A673 (cell line): ENCODE measurements around the gene NLK. TPM values are rescaled to one million over a fixed set of nuclear protein-coding genes. Genes with fewer than 3 reads are reported as not detected.
"Not testable (repeated sequence)": the region's sequence is repeated elsewhere in the genome, so short reads cannot be mapped to it uniquely, and the experiment has no call there.

ENCODE experiments used
- BruUV-seq: library from RNA; stranded (reverse); fragments of 400-500 nt; replicated peaks from 2 replicates; lab custom pipeline; 2021; lab: Mats Ljungman, UMichigan
- CTCF ChIA-PET: fragments of 300-600 bp; sonication (Branson Sonifier 250); formaldehyde crosslinking; loops from one replicate; lab custom pipeline; 2022; ENCODE audit warnings: antibody characterized with exemption; lab: Charles Lee
- POLR2A ChIA-PET: fragments of 300-600 bp; sonication (Branson Sonifier 250); formaldehyde crosslinking; loops from one replicate; lab custom pipeline; 2022; ENCODE audit warnings: antibody characterized with exemption; ENCODE audit not compliant: low non-redundant PET; lab: Charles Lee
- DNase-seq: peaks from one replicate; pipeline ENCODE4 v3.0.0-alpha.2; 2015; ENCODE audit warnings: low spot score
- H3K27ac ChIP-seq: fragments of 200-600 bp; sonication (generic); 2 replicates; pipeline ENCODE4 v1.5.1; 2016; ENCODE audit warnings: mixed run types, low read depth, mild to moderate bottlenecking, mixed read lengths, antibody characterized with exemption, low read length; ENCODE audit not compliant: poor library complexity, severe bottlenecking
- H3K27me3 ChIP-seq: fragments of 200-600 bp; sonication (generic); replicated peaks from 2 replicates; pipeline ENCODE4 v1.6.1; 2017; ENCODE audit warnings: mixed run types, low read depth, mild to moderate bottlenecking, mixed read lengths, antibody characterized with exemption, low read length; ENCODE audit not compliant: insufficient read depth, poor library complexity
- H3K36me3 ChIP-seq: fragments of 200-600 bp; sonication (generic); 2 replicates; pipeline ENCODE4 v1.6.1; 2016; ENCODE audit warnings: mixed run types, mild to moderate bottlenecking, mixed read lengths, antibody characterized with exemption, low read length; ENCODE audit not compliant: insufficient read depth, poor library complexity, severe bottlenecking
- H3K4me1 ChIP-seq: fragments of 200-600 bp; sonication (generic); 2 replicates; pipeline ENCODE4 v1.6.1; 2017; ENCODE audit warnings: mixed run types, mild to moderate bottlenecking, mixed read lengths, antibody characterized with exemption, low read length; ENCODE audit not compliant: insufficient read depth, poor library complexity, severe bottlenecking
- H3K4me3 ChIP-seq: fragments of 200-600 bp; sonication (generic); 2 replicates; pipeline ENCODE4 v1.5.1; 2016; ENCODE audit warnings: low read depth, mixed run types, mild to moderate bottlenecking, mixed read lengths, low read length; ENCODE audit not compliant: poor library complexity, severe bottlenecking
- H3K9me3 ChIP-seq: fragments of 200-600 bp; sonication (generic); 2 replicates; pipeline ENCODE4 v1.6.1; 2016; ENCODE audit warnings: mixed run types, low read depth, mild to moderate bottlenecking, mixed read lengths, antibody characterized with exemption, low read length; ENCODE audit not compliant: poor library complexity, severe bottlenecking
- EZH2 ChIP-seq: fragments of 200-600 bp; sonication (generic); IDR thresholded peaks from 2 replicates; pipeline ENCODE4 v1.6.1; 2017; ENCODE audit warnings: borderline replicate concordance, low read depth, mild to moderate bottlenecking, mixed read lengths, antibody characterized with exemption, low read length; ENCODE audit not compliant: poor library complexity, severe bottlenecking
- intact Hi-C: fragments of 100-400 bp; cut with micrococcal nuclease; formaldehyde crosslinking; loops from one replicate; pipeline ENCODE4 v1.10.0; 2022; ENCODE audit not compliant: unreplicated experiment
- total RNA-seq: library from RNA; stranded (reverse); gene quantifications from 2 replicates; pipeline ENCODE4 v1.2.3, GENCODE V29; 2021
- TF ChIP-seq, protein P1 (sequence below): fragments of 300-800, 200-600 bp; sonication (generic); conservative IDR thresholded peaks from 2 replicates; pipeline ENCODE4 v1.5.1; 2017; ENCODE audit warnings: low read depth, mild to moderate bottlenecking, antibody characterized with exemption, low read length, moderate library complexity, mixed read lengths

The NLK gene
- total RNA-seq, 1 experiment from 2014 or later: 23.8 TPM

DNA sequence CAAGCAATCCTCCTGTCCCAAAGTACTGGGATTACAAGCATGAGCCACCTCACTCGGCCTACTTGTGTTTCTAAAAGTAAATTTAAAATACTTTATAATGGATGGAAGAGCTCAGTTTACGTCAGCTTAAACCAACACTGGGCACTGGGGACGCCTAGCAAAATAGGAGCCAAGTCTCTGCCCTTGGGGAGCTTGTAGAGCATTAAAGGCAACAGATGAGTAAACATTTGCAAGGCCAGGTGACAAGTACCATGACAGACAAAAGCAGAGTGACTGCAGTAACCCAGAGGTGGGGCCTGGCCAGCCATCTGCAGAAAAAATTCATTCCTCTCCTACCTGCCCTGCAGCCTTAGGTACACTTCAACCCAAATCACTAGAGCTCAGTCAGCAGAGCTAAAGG is 12.1 kb upstream of the NLK start:
- Histone ChIP-seq H3K27ac (no peak overlapping the region), H3K36me3 (no peaks in the 10 kb centered on the region), H3K9me3 (no peaks in the 10 kb centered on the region), H3K27me3 (no peaks in the 10 kb centered on the region), H3K4me1 (peaks cover 22% of the 10 kb centered on the region), H3K4me3 (no peak overlapping the region)
- POLR2A ChIA-PET: no interaction called here
- TF ChIP-seq, protein P1, sequence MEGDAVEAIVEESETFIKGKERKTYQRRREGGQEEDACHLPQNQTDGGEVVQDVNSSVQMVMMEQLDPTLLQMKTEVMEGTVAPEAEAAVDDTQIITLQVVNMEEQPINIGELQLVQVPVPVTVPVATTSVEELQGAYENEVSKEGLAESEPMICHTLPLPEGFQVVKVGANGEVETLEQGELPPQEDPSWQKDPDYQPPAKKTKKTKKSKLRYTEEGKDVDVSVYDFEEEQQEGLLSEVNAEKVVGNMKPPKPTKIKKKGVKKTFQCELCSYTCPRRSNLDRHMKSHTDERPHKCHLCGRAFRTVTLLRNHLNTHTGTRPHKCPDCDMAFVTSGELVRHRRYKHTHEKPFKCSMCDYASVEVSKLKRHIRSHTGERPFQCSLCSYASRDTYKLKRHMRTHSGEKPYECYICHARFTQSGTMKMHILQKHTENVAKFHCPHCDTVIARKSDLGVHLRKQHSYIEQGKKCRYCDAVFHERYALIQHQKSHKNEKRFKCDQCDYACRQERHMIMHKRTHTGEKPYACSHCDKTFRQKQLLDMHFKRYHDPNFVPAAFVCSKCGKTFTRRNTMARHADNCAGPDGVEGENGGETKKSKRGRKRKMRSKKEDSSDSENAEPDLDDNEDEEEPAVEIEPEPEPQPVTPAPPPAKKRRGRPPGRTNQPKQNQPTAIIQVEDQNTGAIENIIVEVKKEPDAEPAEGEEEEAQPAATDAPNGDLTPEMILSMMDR: no peak
- TF ChIP-seq EZH2: no peak
- no TSS peak for BruUV-seq
- intact Hi-C loops: no loop called here
- DNase-seq: no peak
- CTCF ChIA-PET: interaction anchor here (0.6 kb wide), 1 partner anchor 215 kb away, joined by 3 read pairs; no protein-coding TSS in a partner anchor

DNA sequence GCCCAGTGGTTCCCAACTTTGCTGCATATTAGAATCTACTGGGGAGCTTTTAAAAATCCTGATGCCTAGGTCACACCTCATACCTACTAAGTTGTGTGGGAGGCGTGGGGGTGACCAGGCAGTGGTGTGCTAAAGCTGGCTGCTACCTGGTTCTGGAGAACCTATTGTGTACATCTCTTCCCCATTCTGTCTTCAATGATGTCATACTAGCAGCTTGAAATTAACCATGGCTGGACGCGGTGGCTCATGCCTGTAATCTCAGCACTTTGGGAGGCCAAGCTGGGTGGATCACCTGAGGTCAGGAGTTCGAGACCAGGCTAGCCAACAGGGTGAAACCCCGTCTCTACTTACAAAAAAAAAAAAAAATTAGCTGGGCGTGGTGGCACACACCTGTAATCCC is 11.3 kb upstream of the NLK start:
- no peaks in the 10 kb centered on the region for H3K9me3 ChIP-seq
- H3K4me1 ChIP-seq: peaks cover 22% of the 10 kb centered on the region
- no TSS peak for BruUV-seq
- TF ChIP-seq, protein P1: no peak
- TF ChIP-seq EZH2: no peak
- no peak for DNase-seq
- no peak overlapping the region for H3K4me3 ChIP-seq
- H3K27ac ChIP-seq: no peak overlapping the region
- CTCF ChIA-PET: no interaction called here
- intact Hi-C loops: no loop called here
- POLR2A ChIA-PET: no interaction called here
- no peaks in the 10 kb centered on the region for H3K36me3 ChIP-seq
- H3K27me3 ChIP-seq: no peaks in the 10 kb centered on the region

DNA sequence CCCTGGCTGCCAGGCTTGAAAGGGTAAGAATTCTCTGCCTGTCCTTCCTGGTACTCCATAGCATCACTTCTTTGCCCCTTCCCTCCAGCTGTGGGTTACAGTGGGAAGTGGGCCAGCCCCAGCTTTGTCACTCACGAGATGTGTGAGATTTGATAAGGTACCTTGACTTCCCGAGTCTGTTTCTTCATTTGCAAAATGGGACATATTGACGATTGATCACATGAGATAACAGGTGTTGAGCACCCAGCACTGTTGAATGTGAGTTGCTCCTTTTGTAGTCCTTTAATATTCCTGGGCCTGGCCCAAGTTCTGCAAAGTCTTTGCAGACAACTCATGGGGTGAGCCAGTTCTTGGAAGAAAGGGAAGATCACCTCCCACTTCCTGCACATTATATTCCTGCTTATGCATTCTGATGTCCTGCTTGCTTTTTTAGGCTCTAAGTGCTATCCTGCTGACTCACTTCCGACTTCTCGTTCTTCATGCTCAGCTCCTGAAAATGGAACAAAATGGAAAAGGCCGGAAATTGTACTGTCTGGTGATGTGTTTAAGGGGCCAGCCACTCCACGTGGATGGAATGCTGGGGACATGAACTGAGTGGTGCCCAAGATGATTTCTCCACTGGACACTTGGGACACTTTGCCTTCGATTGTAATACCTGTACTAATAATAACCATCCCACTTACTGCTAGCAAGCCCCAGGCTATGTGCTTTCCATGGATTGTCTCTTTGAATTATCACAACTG is 8.3 kb upstream of the NLK start:
- Histone ChIP-seq H3K27me3 (no peaks in the 10 kb centered on the region), H3K4me3 (no peak overlapping the region), H3K36me3 (no peaks in the 10 kb centered on the region), H3K27ac (peak overlapping the region; percentile 91), H3K9me3 (no peaks in the 10 kb centered on the region), H3K4me1 (peaks cover 22% of the 10 kb centered on the region)
- peak; percentile 98 for DNase-seq
- ChIA-PET POLR2A (interaction anchor here (0.6 kb wide), 1 partner anchor 87 kb away, joined by 5 read pairs; no protein-coding TSS in a partner anchor), CTCF (no interaction called here)
- intact Hi-C loops: no loop called here
- TF ChIP-seq EZH2: no peak
- TF ChIP-seq, protein P1: no peak
- BruUV-seq: no TSS peak

DNA sequence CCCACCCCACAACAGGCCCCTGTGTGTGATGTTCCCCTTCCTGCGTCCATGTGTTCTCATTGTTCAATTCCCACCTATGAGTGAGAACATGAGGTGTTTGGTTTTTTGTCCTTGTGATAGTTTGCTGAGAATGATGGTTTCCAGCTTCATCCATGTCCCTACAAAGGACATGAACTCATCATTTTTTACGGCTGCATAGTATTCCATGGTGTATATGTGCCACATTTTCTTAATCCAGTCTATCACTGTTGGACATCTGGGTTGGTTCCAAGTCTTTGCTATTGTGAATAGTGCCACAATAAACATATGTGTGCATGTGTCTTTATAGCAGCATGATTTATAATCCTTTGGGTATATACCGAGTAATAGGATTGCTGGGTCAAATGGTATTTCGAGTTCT is 7.0 kb upstream of the NLK start:
- H3K27ac ChIP-seq, H3K27me3 ChIP-seq, H3K36me3 ChIP-seq, CTCF ChIA-PET, intact Hi-C loops, DNase-seq, H3K9me3 ChIP-seq, BruUV-seq, POLR2A ChIA-PET, H3K4me3 ChIP-seq: not testable (repeated sequence)
- peaks cover 22% of the 10 kb centered on the region for H3K4me1 ChIP-seq

DNA sequence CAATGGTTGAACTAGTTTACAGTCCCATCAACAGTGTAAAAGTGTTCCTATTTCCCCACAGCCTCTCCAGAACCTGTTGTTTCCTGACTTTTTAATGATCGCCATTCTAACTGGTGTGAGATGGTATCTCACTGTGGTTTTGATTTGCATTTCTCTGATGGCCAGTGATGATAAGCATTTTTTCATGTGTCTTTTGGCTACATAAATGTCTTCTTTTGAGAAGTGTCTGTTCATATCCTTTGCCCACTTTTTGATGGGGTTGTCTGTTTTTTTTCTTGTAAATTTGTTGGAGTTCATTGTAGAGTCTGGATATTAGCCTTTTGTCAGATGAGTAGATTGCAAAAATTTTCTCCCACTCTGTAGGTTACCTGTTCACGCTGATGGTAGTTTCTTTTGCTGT is 6.6 kb upstream of the NLK start:
- H3K27ac ChIP-seq, BruUV-seq, POLR2A ChIA-PET, CTCF ChIA-PET, H3K4me3 ChIP-seq, H3K9me3 ChIP-seq, DNase-seq, H3K36me3 ChIP-seq, H3K27me3 ChIP-seq, intact Hi-C loops: not testable (repeated sequence)
- H3K4me1 ChIP-seq: peaks cover 22% of the 10 kb centered on the region
